Mucosa of descending colon (tissue), 3 donors: ENCODE results near the gene ANKRD11. TPM values are rescaled to one million over a fixed set of nuclear protein-coding genes. Genes with fewer than 3 reads are reported as not detected.
"Not testable (repeated sequence)": the region's sequence is repeated elsewhere in the genome, so short reads cannot be mapped to it uniquely, and the experiment has no call there.

Experiments used
- ATAC-seq: fragments of 200-7000 bp; cut with Tn5 transposase; one replicate; pipeline ENCODE4 v1.9.1; 2020; ENCODE audit warnings: mild to moderate bottlenecking, moderate library complexity
- DNase-seq, 3 donors: peaks; one replicate each; pipeline ENCODE4 v3.0.0-alpha.2; 2020
- H3K36me3 ChIP-seq: fragments of 200-600 bp; one replicate; pipeline ENCODE4 v1.8.0; 2021; ENCODE audit warnings: low read depth, mild to moderate bottlenecking
- H3K4me1 ChIP-seq: fragments of 200-600 bp; one replicate; pipeline ENCODE4 v1.8.0; 2021; ENCODE audit warnings: low read depth, mild to moderate bottlenecking
- H3K4me3 ChIP-seq: fragments of 200-600 bp; one replicate; pipeline ENCODE4 v1.8.0; 2021; ENCODE audit warnings: mild to moderate bottlenecking
- H3K9me3 ChIP-seq: fragments of 200-600 bp; one replicate; pipeline ENCODE4 v1.8.0; 2021; ENCODE audit warnings: mild to moderate bottlenecking
- intact Hi-C, 2 donors: fragments of 100-400 bp; cut with DNase I in 1 of 2; cut with micrococcal nuclease in 1 of 2; formaldehyde crosslinking; loops; one replicate each; pipeline versions ENCODE4 v1.11.0 to v1.11.1; 2022; cut with DNase I, micrococcal nuclease
- total RNA-seq, 3 donors: library from RNA; stranded (reverse); fragmentation: NEBNext Ultra II Directional in 2 of 3; extraction: Animal tissue kit (Norgen Biotek cat#: 25700) in 2 of 3; gene quantifications; one replicate each; pipeline versions ENCODE4 v1.2.1 to v1.2.4, GENCODE V29; 2021 to 2023
- TF ChIP-seq, protein P1 (sequence below): fragments of 200-600 bp; IDR thresholded peaks from one replicate; pipeline ENCODE4 v1.8.0; 2022; ENCODE audit warnings: antibody characterized with exemption, mild to moderate bottlenecking
- donor health status: DM: no; HTN: no; CAD: no; lungs with moderate emphysema.
- donor health status: DM: no; HTN: no; CAD: no.
- donor health status: DM: no; HTN: yes; CAD: no.

Gene ANKRD11
- total RNA-seq, 3 donors from 2014 or later, result 125 to 127 (median 127) TPM

- Histone ChIP-seq H3K4me1 (peaks cover 6% of the 10 kb centered on the region), H3K4me3 (no peak overlapping the region), H3K9me3 (no peaks in the 10 kb centered on the region), H3K36me3 (no peaks in the 10 kb centered on the region)
- TF ChIP-seq, protein P1, sequence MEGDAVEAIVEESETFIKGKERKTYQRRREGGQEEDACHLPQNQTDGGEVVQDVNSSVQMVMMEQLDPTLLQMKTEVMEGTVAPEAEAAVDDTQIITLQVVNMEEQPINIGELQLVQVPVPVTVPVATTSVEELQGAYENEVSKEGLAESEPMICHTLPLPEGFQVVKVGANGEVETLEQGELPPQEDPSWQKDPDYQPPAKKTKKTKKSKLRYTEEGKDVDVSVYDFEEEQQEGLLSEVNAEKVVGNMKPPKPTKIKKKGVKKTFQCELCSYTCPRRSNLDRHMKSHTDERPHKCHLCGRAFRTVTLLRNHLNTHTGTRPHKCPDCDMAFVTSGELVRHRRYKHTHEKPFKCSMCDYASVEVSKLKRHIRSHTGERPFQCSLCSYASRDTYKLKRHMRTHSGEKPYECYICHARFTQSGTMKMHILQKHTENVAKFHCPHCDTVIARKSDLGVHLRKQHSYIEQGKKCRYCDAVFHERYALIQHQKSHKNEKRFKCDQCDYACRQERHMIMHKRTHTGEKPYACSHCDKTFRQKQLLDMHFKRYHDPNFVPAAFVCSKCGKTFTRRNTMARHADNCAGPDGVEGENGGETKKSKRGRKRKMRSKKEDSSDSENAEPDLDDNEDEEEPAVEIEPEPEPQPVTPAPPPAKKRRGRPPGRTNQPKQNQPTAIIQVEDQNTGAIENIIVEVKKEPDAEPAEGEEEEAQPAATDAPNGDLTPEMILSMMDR, result no peak
- intact Hi-C loops, result no loop called here
- no peak for ATAC-seq
- DNase-seq, result peak in 1 of 3 donors; percentile 54
These were observed 221.8 kb downstream of the ANKRD11 start for GRCh38 chr16:89268585-89268984.

GRCh38 chr16:89267746-89268145 is 222.6 kb downstream of the ANKRD11 start:
- ATAC-seq, H3K4me3 ChIP-seq, H3K36me3 ChIP-seq, intact Hi-C loops, H3K9me3 ChIP-seq, H3K4me1 ChIP-seq: not testable (repeated sequence)
- DNase-seq, result peak in 1 of 3 donors; percentile 17

DNA sequence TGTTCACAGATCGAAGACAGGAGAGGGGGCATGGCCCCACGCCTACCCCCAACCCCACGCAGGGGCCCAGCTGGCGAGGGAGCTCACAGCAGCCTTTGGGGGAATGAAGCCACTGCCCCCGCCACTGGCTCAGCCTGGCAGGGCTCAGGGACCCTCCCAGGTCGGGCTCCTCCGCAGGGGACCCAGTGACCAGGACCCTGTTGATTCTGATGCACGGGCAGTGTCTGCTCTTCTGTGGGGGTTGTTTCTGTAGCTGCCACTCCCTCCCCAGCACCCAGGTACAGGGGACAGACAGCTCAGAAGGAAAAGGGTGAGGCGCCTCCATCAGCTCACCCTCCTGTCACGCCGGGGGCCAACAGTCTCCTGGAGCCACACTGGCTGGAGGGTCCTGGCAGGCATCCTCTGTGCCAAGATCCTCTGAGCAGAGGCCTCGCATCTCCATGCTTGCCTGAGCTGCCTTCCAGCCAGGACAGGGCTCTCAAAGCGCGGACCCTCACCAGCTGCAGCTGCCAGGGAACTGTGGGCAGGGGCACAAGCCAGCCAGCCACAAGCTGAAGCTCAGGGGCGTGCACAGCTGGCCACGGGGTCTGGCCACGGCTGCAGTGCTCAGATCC is 223.7 kb downstream of the ANKRD11 start:
- DNase-seq (peak in 1 of 3 donors; percentile 43), ATAC-seq (no peak)
- intact Hi-C loops, result no loop called here
- Histone ChIP-seq H3K4me1 (peaks cover 6% of the 10 kb centered on the region), H3K4me3 (no peak overlapping the region), H3K9me3 (no peaks in the 10 kb centered on the region), H3K36me3 (no peaks in the 10 kb centered on the region)
- TF ChIP-seq, protein P1, result no peak

GRCh38 chr16:89265647-89266046 is 224.7 kb downstream of the ANKRD11 start:
- DNase-seq (peak in 1 of 3 donors; percentile 46), ATAC-seq (no peak)
- Histone ChIP-seq H3K4me3 (no peak overlapping the region), H3K36me3 (no peaks in the 10 kb centered on the region), H3K4me1 (peaks cover 6% of the 10 kb centered on the region), H3K9me3 (no peaks in the 10 kb centered on the region)
- TF ChIP-seq, protein P1, result no peak
- intact Hi-C loops, result no loop called here

- Histone ChIP-seq H3K36me3 (no peaks in the 10 kb centered on the region), H3K4me1 (peaks cover 3% of the 10 kb centered on the region), H3K4me3 (no peak overlapping the region), H3K9me3 (no peaks in the 10 kb centered on the region)
- no peak for ATAC-seq
- TF ChIP-seq, protein P1, result no peak
- peak in 1 of 3 donors; percentile 25 for DNase-seq
- intact Hi-C loops, result no loop called here
These were observed 225.4 kb downstream of the ANKRD11 start for GRCh38 chr16:89264800-89265550.
